IPS DF 19.7 (cell line): ENCODE data around the gene AKAP13.

Experiments used
- DNase-seq: peaks from one replicate; pipeline ENCODE4 v3.0.0-alpha.2; 2013; ENCODE audit warnings: low read depth, low spot score

Gene AKAP13

GRCh38 chr15:85752491-85752961 lies 372.1 kb downstream of the AKAP13 start:
- no peak for DNase-seq

GRCh38 chr15:85753261-85753660 lies 372.9 kb downstream of the AKAP13 start:
- DNase-seq: no peak

- DNase-seq: no peak
Observed at GRCh38 chr15:85753791-85754452, 373.5 kb downstream of the AKAP13 start.

- DNase-seq: no peak
Observed at GRCh38 chr15:85754989-85755388, 374.6 kb downstream of the AKAP13 start.

GRCh38 chr15:85755471-85755870 lies 375.1 kb downstream of the AKAP13 start:
- no peak for DNase-seq

DNA sequence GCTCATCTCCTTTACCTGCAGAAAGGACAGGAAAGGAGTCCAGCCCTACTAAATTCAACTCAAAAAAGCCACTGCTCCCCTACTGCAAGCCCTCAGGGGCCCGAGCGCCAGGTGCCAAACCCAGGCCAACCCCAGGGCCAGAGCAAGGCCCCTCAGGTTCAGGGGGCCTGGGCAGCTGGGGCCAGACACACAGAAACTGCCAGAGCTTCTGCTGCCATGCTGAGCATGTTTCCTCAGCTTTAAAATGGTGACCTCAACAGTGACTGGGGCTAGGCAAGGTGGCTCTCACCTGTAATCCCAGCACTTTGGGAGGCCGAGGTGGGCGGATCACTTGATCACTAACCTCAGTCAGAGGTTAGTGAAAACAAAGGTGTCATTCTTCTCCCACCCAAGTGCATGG lies 375.5 kb downstream of the AKAP13 start:
- no peak for DNase-seq

DNA sequence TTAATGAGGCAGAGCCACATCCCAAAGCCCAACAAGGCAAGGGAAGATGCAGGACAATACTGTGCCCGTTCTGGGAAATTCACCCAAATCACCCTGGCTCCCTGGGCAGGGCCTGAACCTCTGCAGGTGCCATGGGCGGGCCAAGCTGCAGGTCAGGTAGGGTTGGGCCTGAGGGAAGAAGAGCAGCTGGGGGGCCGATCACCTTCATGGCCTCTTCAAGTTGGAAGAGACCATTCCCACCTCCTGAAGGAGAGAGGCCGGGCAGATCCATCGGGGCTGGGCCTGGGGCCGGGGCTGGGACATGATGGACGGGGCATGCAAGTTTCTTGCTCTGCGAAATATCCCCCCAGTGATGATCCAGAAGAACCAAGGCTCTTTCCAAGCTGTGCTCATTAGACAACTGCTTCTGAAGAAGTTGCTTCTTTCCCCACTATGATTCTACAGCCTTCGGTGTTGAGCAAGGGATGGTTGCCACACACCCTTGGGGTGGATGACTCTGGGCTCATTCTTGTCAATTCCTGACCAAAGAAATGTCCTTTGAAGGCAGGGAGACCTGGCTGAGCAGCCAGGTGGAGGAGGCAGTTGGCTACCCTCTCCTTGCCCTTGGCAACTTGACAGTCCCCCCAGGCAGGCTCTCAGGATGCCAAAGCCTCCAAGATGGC lies 376.1 kb downstream of the AKAP13 start:
- DNase-seq: no peak

DNA sequence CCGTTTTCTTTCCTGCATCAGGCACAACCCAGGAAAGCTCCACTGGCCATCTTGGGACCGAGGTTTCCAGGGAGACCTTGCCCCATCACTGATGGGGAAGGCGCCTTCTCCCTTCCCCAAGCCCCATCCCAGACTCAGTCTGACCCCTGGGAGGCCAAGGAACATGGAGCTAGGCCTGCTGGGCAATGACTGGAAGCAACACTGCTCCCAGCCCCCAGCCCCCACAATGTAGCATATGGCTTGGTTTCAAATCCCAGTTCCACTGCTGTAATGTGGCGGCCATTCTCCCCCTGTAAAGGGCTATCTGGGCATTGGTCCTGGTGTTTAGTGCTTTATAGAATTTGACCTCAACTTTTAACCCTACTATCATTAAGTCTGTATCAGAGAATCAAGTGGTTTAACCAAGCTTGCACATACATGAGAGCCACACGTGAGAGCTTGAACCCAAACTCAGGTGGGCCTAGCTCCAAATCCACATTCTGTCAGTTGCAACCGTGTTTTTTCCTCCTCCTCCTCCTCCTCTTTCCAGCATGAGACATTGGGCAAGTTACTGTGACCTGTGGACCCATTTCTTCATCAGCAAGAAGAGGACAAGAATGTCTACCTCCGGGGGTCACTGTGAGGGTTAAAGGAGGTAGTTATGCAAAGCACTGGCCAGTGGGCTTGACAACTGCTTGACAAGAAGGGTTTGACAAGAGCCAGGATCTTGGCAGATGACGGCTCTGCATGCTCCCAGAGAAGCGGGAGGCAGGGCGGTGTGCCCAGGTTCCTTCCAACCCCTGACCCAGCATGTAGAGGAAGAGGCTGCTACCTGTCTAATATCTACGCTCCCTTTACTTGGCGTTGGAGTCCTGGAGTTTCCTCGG lies 376.9 kb downstream of the AKAP13 start:
- DNase-seq: no peak

DNA sequence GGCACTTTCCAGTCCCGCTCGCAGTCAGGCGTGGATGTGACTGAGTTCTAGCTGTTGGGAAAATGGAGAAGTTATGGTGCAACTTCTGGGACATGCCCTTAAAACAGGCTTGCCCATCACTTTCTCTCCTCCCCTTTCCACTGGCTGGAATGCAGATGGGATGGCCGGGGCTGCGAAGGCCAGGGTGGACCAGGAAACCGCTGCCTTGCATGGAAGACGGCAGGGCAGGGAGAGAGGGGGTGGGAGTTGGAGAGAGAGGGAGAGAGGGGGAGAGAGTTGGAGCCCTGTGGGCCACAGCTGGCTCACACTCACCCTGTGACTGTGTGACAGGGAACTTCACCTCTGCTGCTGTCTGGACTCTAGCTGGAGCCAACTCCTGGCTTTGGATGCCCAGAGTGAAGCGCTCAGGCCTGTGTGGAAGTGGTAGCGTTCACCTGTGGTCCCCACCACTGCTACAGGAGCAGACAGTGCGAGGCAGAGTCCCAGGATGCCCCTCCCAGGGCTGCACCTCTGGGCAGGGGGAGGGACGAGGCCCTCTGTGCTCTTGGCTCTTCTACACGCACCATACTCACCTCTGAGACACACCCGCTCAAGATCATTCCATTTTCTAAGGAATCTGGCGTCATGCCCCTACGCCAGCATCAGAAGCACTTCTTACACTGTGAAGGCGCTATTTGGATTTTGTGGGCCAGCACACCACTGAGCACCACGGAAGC lies 377.7 kb downstream of the AKAP13 start:
- no peak for DNase-seq

DNA sequence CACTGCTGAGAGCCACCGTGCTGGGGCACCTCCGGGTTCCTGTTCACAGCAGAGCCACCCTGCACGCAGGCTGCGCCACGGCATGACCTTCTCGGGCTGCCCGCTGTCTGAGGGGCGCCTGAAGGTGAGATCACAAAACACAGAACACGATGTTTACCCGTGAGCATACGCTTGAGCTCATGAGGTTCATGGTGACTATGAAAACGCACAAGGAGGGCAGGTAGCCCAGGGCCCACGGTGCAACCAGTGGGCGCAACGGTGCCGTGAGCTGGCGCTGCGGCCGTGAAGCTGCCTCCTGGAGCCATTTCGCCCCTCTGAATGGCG lies 378.2 kb downstream of the AKAP13 start:
- no peak for DNase-seq

DNA sequence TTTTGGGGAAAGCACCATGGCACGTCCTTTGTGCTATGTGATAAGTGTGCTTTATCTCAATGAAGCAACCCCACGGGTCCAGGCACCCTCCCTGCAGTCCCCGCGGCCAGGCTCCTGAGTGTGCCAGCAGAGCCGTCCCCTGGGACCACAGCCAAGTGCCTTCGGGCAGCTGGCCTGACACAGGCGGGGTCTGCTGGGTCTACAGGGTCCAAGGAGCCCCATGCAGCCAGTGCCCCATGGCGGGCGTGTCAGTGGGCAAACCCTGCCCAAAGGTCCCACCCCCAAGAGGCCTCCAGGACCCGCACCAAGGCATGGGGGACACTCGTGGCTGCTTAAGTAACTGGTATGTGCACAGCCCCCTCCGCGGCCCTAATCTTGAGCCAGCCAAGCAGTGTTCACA lies 379.0 kb downstream of the AKAP13 start:
- DNase-seq: no peak

DNA sequence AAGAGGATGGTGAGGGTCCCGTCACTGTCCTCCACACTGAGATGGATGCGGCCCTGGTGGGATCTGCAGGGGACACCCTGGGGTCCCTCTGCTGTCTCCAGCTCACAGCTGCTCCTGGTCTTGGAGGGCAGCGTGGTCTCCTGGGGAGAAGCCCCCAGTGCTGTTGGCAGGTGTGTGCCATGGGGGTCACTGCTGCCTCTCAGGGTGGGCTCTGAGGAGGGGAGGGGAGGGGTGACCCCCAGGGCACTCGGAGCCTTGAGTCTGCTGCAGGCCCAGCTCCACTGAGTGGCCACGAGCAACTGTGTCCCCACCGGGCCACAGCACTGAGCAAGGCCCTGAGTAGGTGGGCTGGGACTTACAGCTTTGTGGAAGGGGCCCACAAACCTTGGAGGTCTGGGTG lies 379.6 kb downstream of the AKAP13 start:
- DNase-seq: no peak

GRCh38 chr15:85760531-85761371 lies 380.3 kb downstream of the AKAP13 start:
- DNase-seq: no peak

DNA sequence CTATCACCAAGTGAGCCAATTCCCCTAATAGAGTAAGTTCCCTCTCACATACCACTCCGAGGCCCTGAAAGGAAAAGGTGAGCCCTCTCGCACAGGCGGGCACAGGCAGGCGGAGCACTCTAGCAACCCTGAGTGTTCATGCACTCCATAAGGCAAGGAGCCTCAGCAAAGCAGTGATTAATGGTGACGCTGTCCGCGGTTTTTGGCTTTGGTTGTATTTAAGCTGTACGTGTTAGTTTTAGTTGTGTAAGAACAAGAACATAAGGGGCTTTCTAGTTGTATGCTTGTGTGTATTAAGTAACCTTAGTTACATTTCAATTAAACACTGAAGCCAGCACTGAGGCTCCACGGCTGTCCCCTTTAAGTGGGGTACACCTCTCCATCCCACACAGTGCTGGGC lies 381.2 kb downstream of the AKAP13 start:
- no peak for DNase-seq

DNA sequence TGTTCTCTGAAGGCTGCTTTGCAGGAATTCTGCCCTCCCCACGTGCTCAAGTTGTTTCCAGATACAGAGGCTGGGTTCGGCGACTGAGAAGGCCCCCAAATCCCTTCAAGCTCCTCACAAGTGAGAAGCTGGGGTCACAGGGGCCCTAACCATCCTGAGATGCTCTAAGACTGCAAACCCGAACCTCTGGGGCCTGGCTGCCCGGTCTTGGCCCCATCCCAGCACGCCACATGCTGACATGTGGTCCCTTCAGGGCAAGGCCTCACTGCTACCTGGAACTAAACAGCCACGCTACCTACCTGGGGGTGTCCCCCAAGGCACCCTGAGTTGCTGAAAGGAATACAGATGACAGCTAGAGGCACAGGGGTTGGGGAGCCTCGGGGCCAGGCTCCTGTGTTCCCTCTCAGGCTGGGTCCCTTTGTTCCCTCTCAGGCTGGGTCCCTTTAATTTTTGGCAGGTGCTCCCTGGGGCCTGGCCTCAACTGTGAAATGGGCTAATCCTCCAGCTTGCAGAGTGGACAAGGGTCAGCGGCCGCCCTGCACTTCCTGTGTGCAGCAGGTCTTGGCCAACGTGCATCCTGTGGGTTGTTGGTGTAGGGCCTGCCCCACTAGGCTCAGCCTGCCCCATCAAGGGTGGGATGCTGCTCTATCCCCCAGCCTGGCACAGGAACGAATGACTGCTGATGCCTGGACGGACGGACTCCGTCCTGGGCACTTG lies 381.8 kb downstream of the AKAP13 start:
- no peak for DNase-seq

DNA sequence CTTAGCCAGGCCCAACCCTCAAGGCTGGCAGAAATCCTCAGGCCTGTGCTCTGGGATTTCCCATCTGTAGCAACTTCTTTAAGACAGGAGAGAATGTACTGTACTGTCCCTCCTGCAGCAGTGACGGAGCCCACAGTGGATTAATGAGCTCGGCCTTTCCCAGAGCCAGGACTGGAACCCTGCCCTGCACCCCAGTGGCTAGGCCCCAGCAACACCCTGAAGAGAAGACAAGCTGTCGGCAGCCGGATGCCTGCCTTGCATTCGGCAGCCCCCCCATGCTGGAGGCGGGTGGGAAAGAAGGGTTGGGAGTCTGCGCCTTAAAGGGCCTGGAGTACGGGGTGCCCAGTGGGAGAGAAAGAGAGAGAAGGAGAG lies 382.3 kb downstream of the AKAP13 start:
- DNase-seq: no peak

- DNase-seq: no peak
Observed at GRCh38 chr15:85763157-85763556, 382.8 kb downstream of the AKAP13 start.

DNA sequence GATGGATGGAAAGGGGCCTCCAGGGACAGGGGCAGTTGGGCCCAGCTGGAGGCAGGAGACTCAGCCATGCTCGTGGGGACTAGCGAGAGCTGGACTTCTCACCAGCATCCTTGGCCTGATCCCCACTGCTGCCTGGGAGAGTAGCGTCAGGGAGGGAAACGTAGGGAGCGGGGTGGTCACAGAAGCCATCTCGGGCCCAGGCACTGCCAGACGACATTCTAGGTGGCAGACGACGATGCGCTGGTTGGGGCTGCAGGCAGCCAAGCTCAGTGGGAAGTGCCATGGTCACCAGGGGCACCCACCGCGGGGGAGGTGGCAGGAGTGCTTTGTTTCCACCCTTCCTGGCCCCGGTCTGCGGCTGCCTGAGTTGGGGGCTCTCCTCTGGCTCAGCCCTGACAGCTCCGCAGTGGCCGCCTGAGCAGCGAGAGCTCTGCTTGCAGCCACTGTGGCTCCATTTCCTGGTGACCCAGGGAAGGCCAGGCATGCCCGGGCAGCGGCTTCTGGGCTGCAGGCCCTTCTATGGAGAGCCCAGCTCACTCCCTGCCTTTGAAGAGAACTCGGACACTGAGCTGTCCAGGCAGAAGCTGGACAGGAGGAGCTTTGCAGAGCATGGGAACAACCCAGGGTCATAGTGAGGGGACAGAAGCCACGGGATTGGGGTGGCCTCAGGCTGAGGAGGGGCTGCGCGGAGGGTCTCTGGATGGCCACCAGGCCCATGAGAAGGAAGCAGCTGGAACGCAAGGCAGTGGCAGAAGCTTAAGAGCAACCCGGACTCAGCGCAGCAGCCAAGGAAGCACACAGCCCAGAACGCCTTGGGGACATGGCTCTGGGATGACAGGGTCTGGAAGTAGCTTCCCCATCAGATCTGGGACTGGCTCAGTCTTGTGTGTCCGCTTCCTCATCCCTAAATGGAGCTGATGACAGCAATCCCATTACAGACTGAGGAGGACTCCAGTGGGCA lies 383.6 kb downstream of the AKAP13 start:
- no peak for DNase-seq

DNA sequence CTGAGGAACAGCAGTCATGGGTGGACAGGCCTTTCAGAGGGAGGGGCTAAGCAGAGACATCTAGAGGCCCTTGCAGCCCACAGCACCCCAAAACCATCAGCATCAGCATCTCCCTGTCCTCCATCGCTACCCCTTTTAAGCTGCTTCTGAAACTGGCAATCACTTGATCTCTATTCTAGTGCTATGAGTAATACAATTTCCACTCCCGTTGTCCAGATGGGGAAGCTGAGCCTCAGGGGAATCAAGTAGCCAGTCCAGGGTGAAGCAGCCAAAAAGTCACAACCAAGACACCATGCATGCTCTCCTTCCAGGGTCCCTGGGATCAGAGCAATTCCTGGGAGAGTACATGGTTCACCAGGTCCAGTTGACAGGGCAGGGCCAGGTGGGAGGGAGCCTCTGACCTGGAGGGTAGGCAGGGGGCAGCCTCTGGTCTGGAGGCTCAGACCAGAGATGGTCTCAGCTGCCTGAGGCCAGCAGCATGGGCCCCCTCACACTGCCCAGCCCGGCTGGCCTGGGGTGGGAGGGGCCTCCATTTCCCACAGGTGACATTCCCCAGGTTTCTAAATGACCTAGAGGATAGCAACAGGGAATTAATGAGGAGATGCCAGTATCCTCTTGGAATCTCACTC lies 384.4 kb downstream of the AKAP13 start:
- no peak for DNase-seq
